ENCODE measurements around the gene FADS3. TPM values are rescaled to one million over a fixed set of nuclear protein-coding genes. Genes with fewer than 3 reads are reported as not detected.

FADS3 gene
- total RNA-seq, 1 experiment from 2014 or later = 65.8 TPM

DNA sequence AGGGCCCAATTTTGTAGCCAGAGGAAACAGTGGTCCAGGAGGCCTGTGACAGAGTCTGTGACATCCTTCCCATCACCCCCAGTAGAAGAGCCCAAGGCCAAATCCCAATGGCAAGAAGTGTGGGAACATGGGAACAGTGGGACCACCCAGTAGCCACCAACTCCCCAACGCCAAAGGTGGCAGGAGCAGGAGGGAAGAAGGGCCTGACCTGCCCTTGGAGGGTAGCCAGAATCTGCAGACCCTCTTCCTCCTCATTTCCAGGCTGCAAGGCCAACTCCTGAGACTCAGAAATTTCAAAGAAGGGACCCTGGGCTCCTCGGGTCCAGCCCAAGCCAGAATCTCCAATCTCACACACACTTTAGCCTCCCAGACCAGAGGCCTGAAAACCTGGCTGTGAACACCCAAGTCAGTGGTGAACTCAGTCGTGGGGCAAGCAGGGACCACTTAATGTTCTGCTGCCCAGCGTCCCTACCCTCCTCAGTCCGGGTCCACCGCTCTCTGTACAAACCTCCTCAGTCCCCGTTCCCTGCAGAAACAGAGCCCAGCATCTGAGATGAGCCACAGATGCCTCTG lies 19.9 kb upstream of the FADS3 start (continued):
- TF ChIP-seq, protein P1, sequence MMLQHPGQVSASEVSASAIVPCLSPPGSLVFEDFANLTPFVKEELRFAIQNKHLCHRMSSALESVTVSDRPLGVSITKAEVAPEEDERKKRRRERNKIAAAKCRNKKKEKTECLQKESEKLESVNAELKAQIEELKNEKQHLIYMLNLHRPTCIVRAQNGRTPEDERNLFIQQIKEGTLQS (IDR thresholded peaks at IDR 0.05) = no peak
- TF ChIP-seq EZH2phosphoT487 (IDR thresholded peaks at IDR 0.05; ENCODE audit: borderline replicate concordance) (no peak), SRF (IDR thresholded peaks at IDR 0.05; ENCODE audit: low read depth) (no peak)

DNA sequence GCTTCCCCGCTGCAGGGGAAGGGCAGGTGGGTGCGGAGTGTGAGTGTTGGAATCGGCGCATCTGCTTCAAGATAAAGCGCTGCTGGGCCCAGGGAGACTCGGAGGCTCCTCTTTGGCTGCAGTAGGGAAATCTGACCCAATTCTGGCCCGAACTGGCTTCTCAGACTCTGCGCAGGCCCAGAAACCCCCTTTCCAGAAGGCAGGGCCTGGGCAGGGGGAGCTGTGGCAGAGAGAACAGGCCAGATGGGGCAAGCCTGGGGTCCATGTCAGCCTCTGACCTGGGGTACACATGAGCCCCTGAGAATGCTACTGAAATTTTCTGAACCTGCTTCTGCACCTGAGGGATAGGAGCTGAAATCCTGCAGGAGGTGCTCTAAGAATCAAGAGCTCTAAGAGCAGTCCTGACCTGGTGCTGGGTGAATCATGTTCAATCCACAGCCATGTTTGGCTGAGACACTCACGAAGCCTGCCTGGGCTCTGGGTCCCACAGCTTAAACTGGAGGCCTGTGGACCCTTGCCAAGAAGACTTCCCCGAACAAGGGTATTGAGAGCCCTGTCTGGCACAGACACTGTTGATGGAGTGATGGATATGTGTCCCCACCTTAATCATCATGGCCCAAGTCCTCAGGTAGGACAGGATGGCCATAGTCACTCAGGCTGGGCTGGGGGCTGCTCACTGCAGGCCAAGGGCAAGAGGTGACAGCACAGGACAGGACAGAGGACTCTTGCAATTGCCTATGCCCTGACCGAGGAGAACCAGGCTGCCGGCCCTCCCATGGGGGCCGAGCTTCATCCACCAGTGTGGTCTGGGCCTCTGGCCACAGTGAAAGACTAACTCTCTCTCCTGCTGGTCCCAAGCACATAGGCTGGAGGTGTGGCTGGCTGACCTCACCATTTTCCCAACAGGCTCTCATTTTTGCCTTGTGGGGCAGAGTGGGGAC lies 19.1 kb upstream of the FADS3 start:
- POLR2A ChIA-PET = interaction anchor here (0.7 kb wide), 1 partner anchor 124 kb away, joined by 4 read pairs; no protein-coding TSS in a partner anchor
- H2AFZ ChIP-seq (ENCODE audit: low read depth, low read length, poor library complexity, severe bottlenecking) = no peak overlapping the region

More for the DNA sequence above, 19.1 kb upstream of the FADS3 start:
- Histone ChIP-seq H3K4me1 (ENCODE audit: control insufficient read depth in 1 of 2, insufficient read depth in 2 of 2, low read length in 2 of 2) (no peaks in the 10 kb centered on the region), H3K9me3 (ENCODE audit: control insufficient read depth in 1 of 2, insufficient read depth in 1 of 2, low read depth in 1 of 2, low read length in 2 of 2) (no peaks in the 10 kb centered on the region), H3K27ac (ENCODE audit: low read depth, low read length) (no peak overlapping the region), H3K9me2 (ENCODE audit: insufficient read depth) (no peaks in the 10 kb centered on the region), H3K79me2 (ENCODE audit: insufficient read depth, low read length) (no peaks in the 10 kb centered on the region), H3K9ac (ENCODE audit: low read length) (no peak overlapping the region), H4K20me1 (ENCODE audit: insufficient read depth) (no peaks in the 10 kb centered on the region), H3K4me2 (ENCODE audit: low read length) (no peak overlapping the region), H3K27me3 (ENCODE audit: insufficient read depth, low read length) (no peaks in the 10 kb centered on the region), H3K36me3 (ENCODE audit: control insufficient read depth in 1 of 2, insufficient read depth in 2 of 2, low read length in 2 of 2) (no peaks in the 10 kb centered on the region), H3K4me3 (replicated peaks in 1 of 2; ENCODE audit: low read depth in 1 of 2, low read length in 2 of 2) (no peak overlapping the region)
- intact Hi-C loops (cut with micrococcal nuclease) = no loop called here
- TF ChIP-seq, protein P2, sequence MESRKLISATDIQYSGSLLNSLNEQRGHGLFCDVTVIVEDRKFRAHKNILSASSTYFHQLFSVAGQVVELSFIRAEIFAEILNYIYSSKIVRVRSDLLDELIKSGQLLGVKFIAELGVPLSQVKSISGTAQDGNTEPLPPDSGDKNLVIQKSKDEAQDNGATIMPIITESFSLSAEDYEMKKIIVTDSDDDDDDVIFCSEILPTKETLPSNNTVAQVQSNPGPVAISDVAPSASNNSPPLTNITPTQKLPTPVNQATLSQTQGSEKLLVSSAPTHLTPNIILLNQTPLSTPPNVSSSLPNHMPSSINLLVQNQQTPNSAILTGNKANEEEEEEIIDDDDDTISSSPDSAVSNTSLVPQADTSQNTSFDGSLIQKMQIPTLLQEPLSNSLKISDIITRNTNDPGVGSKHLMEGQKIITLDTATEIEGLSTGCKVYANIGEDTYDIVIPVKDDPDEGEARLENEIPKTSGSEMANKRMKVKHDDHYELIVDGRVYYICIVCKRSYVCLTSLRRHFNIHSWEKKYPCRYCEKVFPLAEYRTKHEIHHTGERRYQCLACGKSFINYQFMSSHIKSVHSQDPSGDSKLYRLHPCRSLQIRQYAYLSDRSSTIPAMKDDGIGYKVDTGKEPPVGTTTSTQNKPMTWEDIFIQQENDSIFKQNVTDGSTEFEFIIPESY (IDR thresholded peaks at IDR 0.05; ENCODE audit: extremely low read depth, insufficient replicate concordance, low read length) = no peak
- DNase-seq (ENCODE audit: low read depth, low spot score) (no peak), ATAC-seq (no peak)
- BruUV-seq (replicated peaks) = no TSS peak
- ChIA-PET CTCF (interaction anchor here (3.2 kb wide), 1 partner anchor 12 kb away, joined by 21 read pairs; no protein-coding TSS in a partner anchor), RAD21 (ENCODE audit: low non-redundant PET in 1 of 2, low total read pairs in 2 of 2, uncharacterized antibody in 2 of 2, unreplicated experiment in 2 of 2) (no interaction called here)

Data from HCT116 (cell line).